SIG-M5 treated with dmso at 0.1 percent for 504 hours (cell line): Measurements from ENCODE around the gene TMPRSS11B.
"Not testable (repeated sequence)": the region's sequence is repeated elsewhere in the genome, so short reads cannot be mapped to it uniquely, and the experiment has no call there.

Experiments used
- DNase-seq: peaks from one replicate; lab custom pipeline; 2025; ENCODE audit not compliant: unreplicated experiment; lab: John Stamatoyannopoulos, UW

The TMPRSS11B gene

GRCh38 chr4:68245594-68245993 is at the start of gene TMPRSS11B:
Gene TMPRSS11B (minus strand): TSS chr4:68245694. CDS start chr4:68245558, 136 bp downstream.
- no peak for DNase-seq

GRCh38 chr4:68291256-68291655 is 45.8 kb upstream of the TMPRSS11B start:
- DNase-seq: no peak

- DNase-seq: no peak
Observed at GRCh38 chr4:68288393-68288740, 42.9 kb upstream of the TMPRSS11B start.

GRCh38 chr4:68287704-68288392 is 42.4 kb upstream of the TMPRSS11B start:
- DNase-seq: no peak

- no peak for DNase-seq
Observed at GRCh38 chr4:68283714-68284113, 38.2 kb upstream of the TMPRSS11B start.

GRCh38 chr4:68283095-68283494 is 37.6 kb upstream of the TMPRSS11B start:
- no peak for DNase-seq

- DNase-seq: not testable (repeated sequence)
Observed at GRCh38 chr4:68281796-68282740, 36.6 kb upstream of the TMPRSS11B start.

GRCh38 chr4:68278029-68278428 is 32.5 kb upstream of the TMPRSS11B start:
- no peak for DNase-seq

- no peak for DNase-seq
Observed at GRCh38 chr4:68277627-68278026, 32.1 kb upstream of the TMPRSS11B start.

GRCh38 chr4:68272860-68273259 is 27.4 kb upstream of the TMPRSS11B start:
- DNase-seq: no peak

GRCh38 chr4:68272380-68272779 is 26.9 kb upstream of the TMPRSS11B start:
- DNase-seq: no peak

GRCh38 chr4:68271851-68272357 is 26.4 kb upstream of the TMPRSS11B start:
- DNase-seq: peak; percentile 19

GRCh38 chr4:68267433-68267944 is 22.0 kb upstream of the TMPRSS11B start:
- DNase-seq: no peak

- no peak for DNase-seq
Observed at GRCh38 chr4:68264875-68265565, 19.5 kb upstream of the TMPRSS11B start.

- no peak for DNase-seq
Observed at GRCh38 chr4:68259191-68259590, 13.7 kb upstream of the TMPRSS11B start.

GRCh38 chr4:68257719-68258118 is 12.2 kb upstream of the TMPRSS11B start:
- no peak for DNase-seq

- no peak for DNase-seq
Observed at GRCh38 chr4:68256284-68256683, 10.8 kb upstream of the TMPRSS11B start.

GRCh38 chr4:68250151-68250930 is 4.8 kb upstream of the TMPRSS11B start:
- DNase-seq: no peak

GRCh38 chr4:68249434-68249833 is 3.9 kb upstream of the TMPRSS11B start:
- no peak for DNase-seq

- no peak for DNase-seq
Observed at GRCh38 chr4:68240620-68241019, 4.9 kb downstream of the TMPRSS11B start.
